ENCODE data around the gene RIPOR2. TPM values are rescaled to one million over a fixed set of nuclear protein-coding genes. Genes with fewer than 3 reads are reported as not detected.

RIPOR2 gene
- total and polyA plus RNA-seq, 2 of the 13 experiments (the other 11 are each of a cell fraction or from before 2014, with no cell fraction given): 0.02 to 0.05 TPM

DNA sequence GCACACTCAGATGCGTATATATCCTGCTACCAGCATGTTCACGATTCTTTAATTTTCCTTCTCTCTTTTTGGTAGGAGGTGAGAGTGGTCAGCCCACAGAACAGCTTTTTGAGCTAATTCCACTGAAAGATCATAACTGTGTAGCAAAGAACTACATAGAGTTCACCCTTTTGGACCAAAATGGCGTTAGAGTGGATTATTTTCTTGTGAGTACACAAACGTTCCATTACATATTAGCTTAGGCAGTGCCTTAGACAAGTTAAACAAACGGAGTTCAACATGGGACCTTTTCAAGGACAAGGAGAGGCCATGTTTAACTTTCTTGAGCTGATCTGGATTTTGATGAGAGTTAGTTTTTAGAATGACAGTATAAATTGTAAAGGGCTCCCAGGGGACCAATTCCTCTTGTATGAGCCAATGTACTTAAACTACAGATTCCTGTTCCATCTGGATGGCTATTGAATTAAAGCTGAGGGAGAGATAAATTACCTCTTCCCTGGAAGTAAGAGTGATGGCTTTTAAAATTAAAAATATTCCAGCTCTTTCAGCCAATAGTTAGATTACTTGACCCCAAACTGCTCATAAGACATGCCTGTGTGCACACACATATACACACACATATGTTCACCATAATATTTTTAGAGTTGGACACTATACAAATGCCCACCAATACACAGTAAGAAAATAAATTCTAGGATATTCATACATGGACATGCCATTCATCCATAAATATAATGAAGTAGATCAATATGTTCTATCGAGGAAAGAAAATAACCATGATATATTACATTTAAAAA, 111.4 kb downstream of the RIPOR2 start (continued):
- TF ChIP-seq ZSCAN21 (CRISPR knock-in tag; IDR thresholded peaks at IDR 0.05; ENCODE audit: borderline replicate concordance) (no peak), ZNF230 (CRISPR knock-in tag; IDR thresholded peaks at IDR 0.05) (no peak), ONECUT2 (CRISPR knock-in tag; IDR thresholded peaks at IDR 0.05) (no peak), CEBPB (IDR thresholded peaks at IDR 0.05; ENCODE audit: borderline replicate concordance, low read depth, low read length) (no peak), PHF21A (CRISPR knock-in tag; IDR thresholded peaks at IDR 0.05) (peak; percentile 40; the same call in 1 of the 2 replicates), NR2C2 (CRISPR knock-in tag; IDR thresholded peaks at IDR 0.05; ENCODE audit: borderline replicate concordance) (no peak), ZNF282 (IDR thresholded peaks at IDR 0.05; ENCODE audit: partially characterized antibody) (no peak), ZNF589 (CRISPR knock-in tag; conservative IDR thresholded peaks at IDR 0.05) (no peak), SIX1 (CRISPR knock-in tag; IDR thresholded peaks at IDR 0.05; ENCODE audit: borderline replicate concordance) (no peak), ZNF766 (CRISPR knock-in tag; IDR thresholded peaks at IDR 0.05; ENCODE audit: borderline replicate concordance) (no peak), RFXANK (CRISPR knock-in tag; IDR thresholded peaks at IDR 0.05) (no peak), KDM2A (CRISPR knock-in tag; IDR thresholded peaks at IDR 0.05; ENCODE audit: borderline replicate concordance, low read depth) (no peak), EHMT2 (IDR thresholded peaks at IDR 0.05; ENCODE audit: borderline replicate concordance, low read depth, low read length) (peak; percentile 77; the same call in 1 of the 2 replicates), FOXA3 (CRISPR knock-in tag; IDR thresholded peaks at IDR 0.05) (peak; percentile 68), NCOA1 (CRISPR knock-in tag; IDR thresholded peaks at IDR 0.05) (no peak), SMAD1 (CRISPR knock-in tag; IDR thresholded peaks at IDR 0.05; ENCODE audit: borderline replicate concordance, low read depth) (no peak), TBX3 (IDR thresholded peaks at IDR 0.05; ENCODE audit: borderline replicate concordance) (no peak), MTA3 (CRISPR knock-in tag; IDR thresholded peaks at IDR 0.05) (no peak), CREM (IDR thresholded peaks at IDR 0.05) (peak; percentile 36; the same call in 1 of the 2 replicates), CREM (CRISPR knock-in tag; IDR thresholded peaks at IDR 0.05) (no peak), ZNF326 (CRISPR knock-in tag; IDR thresholded peaks at IDR 0.05; ENCODE audit: borderline replicate concordance) (no peak), NBN (conservative IDR thresholded peaks at IDR 0.05) (no peak), HNF4A (CRISPR knock-in tag; IDR thresholded peaks at IDR 0.05) (peak; percentile 82), STAT5B (CRISPR knock-in tag; IDR thresholded peaks at IDR 0.05) (no peak), ISL2 (CRISPR knock-in tag; IDR thresholded peaks at IDR 0.05) (peak; percentile 40; the same call in 1 of the 2 replicates), ZNF644 (CRISPR knock-in tag; IDR thresholded peaks at IDR 0.05; ENCODE audit: low read depth) (peak; percentile 83), RNF2 (conservative IDR thresholded peaks at IDR 0.05; ENCODE audit: low read depth) (no peak)
- TF ChIP-seq, protein P1, sequence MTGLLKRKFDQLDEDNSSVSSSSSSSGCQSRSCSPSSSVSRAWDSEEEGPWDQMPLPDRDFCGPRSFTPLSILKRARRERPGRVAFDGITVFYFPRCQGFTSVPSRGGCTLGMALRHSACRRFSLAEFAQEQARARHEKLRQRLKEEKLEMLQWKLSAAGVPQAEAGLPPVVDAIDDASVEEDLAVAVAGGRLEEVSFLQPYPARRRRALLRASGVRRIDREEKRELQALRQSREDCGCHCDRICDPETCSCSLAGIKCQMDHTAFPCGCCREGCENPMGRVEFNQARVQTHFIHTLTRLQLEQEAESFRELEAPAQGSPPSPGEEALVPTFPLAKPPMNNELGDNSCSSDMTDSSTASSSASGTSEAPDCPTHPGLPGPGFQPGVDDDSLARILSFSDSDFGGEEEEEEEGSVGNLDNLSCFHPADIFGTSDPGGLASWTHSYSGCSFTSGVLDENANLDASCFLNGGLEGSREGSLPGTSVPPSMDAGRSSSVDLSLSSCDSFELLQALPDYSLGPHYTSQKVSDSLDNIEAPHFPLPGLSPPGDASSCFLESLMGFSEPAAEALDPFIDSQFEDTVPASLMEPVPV (CRISPR knock-in tag; IDR thresholded peaks at IDR 0.05): no peak
- TF ChIP-seq, protein P2, sequence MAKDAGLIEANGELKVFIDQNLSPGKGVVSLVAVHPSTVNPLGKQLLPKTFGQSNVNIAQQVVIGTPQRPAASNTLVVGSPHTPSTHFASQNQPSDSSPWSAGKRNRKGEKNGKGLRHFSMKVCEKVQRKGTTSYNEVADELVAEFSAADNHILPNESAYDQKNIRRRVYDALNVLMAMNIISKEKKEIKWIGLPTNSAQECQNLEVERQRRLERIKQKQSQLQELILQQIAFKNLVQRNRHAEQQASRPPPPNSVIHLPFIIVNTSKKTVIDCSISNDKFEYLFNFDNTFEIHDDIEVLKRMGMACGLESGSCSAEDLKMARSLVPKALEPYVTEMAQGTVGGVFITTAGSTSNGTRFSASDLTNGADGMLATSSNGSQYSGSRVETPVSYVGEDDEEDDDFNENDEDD (CRISPR knock-in tag; IDR thresholded peaks at IDR 0.05; ENCODE audit: borderline replicate concordance): no peak
